Ishikawa (cell line): ENCODE results near the gene SPATA17.

ENCODE experiments used
- CEBPB ChIP-seq: IDR thresholded peaks from 2 replicates; pipeline ENCODE4 v1.6.1; 2012
- CREB1 ChIP-seq: IDR thresholded peaks from 2 replicates; pipeline ENCODE4 v1.6.1; 2012; ENCODE audit warnings: low read depth
- EGR1 ChIP-seq: IDR thresholded peaks from 2 replicates; pipeline ENCODE4 v1.6.1; 2012
- EP300 ChIP-seq: IDR thresholded peaks from 2 replicates; pipeline ENCODE4 v1.6.1; 2012; ENCODE audit warnings: borderline replicate concordance
- FOXM1 ChIP-seq: IDR thresholded peaks from 2 replicates; pipeline ENCODE4 v1.6.1; 2012; ENCODE audit warnings: low read depth, borderline replicate concordance
- NFIC ChIP-seq: IDR thresholded peaks from 2 replicates; pipeline ENCODE4 v1.6.1; 2012
- RAD21 ChIP-seq: IDR thresholded peaks from 2 replicates; pipeline ENCODE4 v1.6.1; 2012; ENCODE audit warnings: low read depth
- TAF1 ChIP-seq: IDR thresholded peaks from 2 replicates; pipeline ENCODE4 v1.6.1; 2012; ENCODE audit warnings: low read depth, mild to moderate bottlenecking
- TCF12 ChIP-seq: IDR thresholded peaks from 2 replicates; pipeline ENCODE4 v1.6.1; 2012; ENCODE audit warnings: low read depth
- TEAD4 ChIP-seq: IDR thresholded peaks from 2 replicates; pipeline ENCODE4 v1.6.1; 2012
- YY1 ChIP-seq: IDR thresholded peaks from 2 replicates; pipeline ENCODE4 v1.6.1; 2012; ENCODE audit warnings: low read depth
- ZBTB7A ChIP-seq: IDR thresholded peaks from 2 replicates; pipeline ENCODE4 v1.6.1; 2012; ENCODE audit warnings: low read depth
- TF ChIP-seq, protein P1 (sequence below): IDR thresholded peaks from 2 replicates; pipeline ENCODE4 v1.6.1; 2012
- TF ChIP-seq, protein P2 (sequence below): IDR thresholded peaks from 2 replicates; pipeline ENCODE4 v1.6.1; 2012
- TF ChIP-seq, protein P3 (sequence below): IDR thresholded peaks from 2 replicates; pipeline ENCODE4 v1.6.1; 2012; ENCODE audit warnings: low read depth, mild to moderate bottlenecking

Gene SPATA17, protein sequence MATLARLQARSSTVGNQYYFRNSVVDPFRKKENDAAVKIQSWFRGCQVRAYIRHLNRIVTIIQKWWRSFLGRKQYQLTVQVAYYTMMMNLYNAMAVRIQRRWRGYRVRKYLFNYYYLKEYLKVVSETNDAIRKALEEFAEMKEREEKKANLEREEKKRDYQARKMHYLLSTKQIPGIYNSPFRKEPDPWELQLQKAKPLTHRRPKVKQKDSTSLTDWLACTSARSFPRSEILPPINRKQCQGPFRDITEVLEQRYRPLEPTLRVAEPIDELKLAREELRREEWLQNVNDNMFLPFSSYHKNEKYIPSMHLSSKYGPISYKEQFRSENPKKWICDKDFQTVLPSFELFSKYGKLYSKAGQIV

DNA sequence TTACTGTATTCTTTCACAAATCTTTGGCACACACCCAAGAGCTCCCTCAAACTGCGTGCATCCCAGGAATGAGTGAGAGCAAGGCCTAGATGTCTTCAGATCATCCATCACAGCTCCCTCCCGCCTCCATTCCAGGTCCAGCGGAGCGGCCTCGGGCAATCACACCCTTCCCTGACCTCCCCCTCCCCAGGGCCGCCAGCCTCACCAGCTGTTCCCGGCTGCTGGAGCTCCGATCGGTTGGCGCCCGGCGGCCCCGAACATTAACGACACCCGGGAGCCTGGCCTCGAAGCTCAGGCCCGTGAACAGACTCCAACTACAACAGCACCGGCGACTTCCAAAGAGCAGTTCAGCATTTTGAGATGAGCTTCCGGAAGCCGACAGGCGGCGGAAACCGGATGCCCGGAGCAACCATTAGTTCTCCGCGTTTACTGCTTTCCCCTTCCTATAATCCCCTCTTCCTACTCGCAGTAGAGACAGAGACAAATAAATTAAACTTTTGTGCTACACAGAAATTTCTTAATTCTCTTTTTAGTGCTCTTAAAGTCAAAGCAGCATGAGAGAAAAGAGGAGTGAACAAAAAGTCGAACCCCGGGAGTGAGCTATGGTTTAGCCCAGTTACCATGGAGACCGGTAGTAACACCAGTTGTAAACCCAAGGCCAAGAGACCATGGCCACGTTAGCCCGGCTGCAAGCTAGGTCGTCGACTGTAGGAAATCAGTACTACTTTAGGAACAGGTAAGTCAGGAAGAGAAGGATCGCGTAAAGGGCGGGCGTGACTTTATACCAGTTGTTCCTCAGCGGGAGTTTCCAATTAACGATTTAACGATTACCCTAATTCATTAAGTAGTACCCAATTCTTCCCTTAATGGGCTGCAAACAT lies at the start of gene SPATA17, which contains the start of gene GPATCH2:
Gene SPATA17, plus strand, starts transcription at position 634 of the 881 bp plus-strand sequence. Its CDS starts 35 bp downstream, at position 669.
Gene GPATCH2, minus strand, starts transcription at position 380 of the 881 bp plus-strand sequence. Its CDS starts 119 bp downstream, at position 261.
- TF ChIP-seq ZBTB7A, result no peak
- TF ChIP-seq TAF1, result peak; percentile 84
- peak; percentile 56 for TF ChIP-seq EP300
- no peak for TF ChIP-seq YY1
- TF ChIP-seq TEAD4, result no peak
- TF ChIP-seq NFIC, result no peak
- TF ChIP-seq, protein P1, sequence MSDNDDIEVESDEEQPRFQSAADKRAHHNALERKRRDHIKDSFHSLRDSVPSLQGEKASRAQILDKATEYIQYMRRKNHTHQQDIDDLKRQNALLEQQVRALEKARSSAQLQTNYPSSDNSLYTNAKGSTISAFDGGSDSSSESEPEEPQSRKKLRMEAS, result peak; percentile 73
- peak; percentile 60; the same call in 1 of the 2 replicates for TF ChIP-seq TCF12

DNA sequence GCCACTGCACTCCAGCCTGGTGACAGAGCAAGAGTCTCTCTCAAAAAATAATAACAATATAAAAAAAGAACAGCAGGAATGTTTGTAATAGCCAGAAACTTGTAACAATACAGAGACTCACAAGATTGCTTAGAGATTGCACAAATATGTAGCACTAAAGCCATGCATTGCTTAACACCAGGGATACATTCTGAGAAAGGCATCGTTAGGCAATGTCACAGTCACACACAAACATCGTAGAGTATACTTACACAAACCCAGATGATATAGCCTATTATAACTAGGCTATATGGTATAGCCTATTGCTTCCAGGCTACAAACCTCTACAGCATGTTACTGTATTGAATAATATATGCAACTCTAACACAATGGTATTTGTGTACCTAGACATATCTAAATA lies 45.6 kb upstream of the SPATA17 start:
- TF ChIP-seq TAF1, result no peak
- TF ChIP-seq FOXM1, result no peak
- no peak for TF ChIP-seq NFIC

DNA sequence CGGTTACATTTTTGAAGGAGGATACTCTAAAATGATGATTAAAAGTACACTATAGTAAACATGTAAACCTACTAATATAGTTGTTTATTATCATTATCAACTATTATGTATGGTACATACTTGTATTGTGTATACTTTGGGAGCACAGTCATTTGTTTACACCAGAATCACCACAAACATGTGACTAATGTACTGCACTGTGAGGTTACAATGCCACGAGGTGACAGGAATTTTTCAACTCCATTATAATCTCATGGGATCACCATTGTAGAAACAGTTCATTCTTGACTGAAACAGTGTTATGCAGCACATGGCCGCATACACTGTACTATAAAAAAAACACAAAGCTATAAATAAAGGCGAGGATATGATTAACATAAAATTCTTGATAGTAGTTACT lies 44.6 kb upstream of the SPATA17 start:
- TF ChIP-seq EP300 (no peak), TEAD4 (no peak), FOXM1 (no peak), TAF1 (no peak), CREB1 (no peak), TCF12 (no peak), ZBTB7A (no peak), EGR1 (no peak), CEBPB (no peak), RAD21 (no peak), YY1 (no peak)
- TF ChIP-seq, protein P2, sequence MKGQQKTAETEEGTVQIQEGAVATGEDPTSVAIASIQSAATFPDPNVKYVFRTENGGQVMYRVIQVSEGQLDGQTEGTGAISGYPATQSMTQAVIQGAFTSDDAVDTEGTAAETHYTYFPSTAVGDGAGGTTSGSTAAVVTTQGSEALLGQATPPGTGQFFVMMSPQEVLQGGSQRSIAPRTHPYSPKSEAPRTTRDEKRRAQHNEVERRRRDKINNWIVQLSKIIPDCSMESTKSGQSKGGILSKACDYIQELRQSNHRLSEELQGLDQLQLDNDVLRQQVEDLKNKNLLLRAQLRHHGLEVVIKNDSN, result no peak
- TF ChIP-seq, protein P1, result no peak

DNA sequence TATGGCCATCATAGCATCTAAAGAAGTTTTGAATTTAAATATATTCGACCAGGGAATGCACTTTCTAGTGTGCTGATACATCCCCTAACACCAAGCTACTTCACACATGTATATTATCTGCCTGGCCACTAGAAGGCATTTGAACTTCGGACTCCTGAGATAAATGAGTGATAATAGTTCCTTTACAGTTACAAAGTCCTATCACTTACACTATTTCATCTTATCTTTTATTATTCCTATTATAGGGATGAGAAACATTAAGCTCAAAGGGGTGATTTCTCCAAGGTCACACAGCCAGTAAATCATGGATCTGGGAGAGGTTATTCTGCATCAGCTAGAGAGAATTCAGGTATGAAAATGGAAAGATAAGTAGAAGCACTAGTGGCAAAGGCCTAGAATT lies 40.5 kb upstream of the SPATA17 start:
- TF ChIP-seq RAD21 (no peak), ZBTB7A (no peak), NFIC (no peak), EGR1 (no peak), FOXM1 (no peak), TEAD4 (no peak), YY1 (no peak)
- TF ChIP-seq, protein P3, sequence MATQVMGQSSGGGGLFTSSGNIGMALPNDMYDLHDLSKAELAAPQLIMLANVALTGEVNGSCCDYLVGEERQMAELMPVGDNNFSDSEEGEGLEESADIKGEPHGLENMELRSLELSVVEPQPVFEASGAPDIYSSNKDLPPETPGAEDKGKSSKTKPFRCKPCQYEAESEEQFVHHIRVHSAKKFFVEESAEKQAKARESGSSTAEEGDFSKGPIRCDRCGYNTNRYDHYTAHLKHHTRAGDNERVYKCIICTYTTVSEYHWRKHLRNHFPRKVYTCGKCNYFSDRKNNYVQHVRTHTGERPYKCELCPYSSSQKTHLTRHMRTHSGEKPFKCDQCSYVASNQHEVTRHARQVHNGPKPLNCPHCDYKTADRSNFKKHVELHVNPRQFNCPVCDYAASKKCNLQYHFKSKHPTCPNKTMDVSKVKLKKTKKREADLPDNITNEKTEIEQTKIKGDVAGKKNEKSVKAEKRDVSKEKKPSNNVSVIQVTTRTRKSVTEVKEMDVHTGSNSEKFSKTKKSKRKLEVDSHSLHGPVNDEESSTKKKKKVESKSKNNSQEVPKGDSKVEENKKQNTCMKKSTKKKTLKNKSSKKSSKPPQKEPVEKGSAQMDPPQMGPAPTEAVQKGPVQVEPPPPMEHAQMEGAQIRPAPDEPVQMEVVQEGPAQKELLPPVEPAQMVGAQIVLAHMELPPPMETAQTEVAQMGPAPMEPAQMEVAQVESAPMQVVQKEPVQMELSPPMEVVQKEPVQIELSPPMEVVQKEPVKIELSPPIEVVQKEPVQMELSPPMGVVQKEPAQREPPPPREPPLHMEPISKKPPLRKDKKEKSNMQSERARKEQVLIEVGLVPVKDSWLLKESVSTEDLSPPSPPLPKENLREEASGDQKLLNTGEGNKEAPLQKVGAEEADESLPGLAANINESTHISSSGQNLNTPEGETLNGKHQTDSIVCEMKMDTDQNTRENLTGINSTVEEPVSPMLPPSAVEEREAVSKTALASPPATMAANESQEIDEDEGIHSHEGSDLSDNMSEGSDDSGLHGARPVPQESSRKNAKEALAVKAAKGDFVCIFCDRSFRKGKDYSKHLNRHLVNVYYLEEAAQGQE, result no peak
- TF ChIP-seq, protein P2, result no peak

DNA sequence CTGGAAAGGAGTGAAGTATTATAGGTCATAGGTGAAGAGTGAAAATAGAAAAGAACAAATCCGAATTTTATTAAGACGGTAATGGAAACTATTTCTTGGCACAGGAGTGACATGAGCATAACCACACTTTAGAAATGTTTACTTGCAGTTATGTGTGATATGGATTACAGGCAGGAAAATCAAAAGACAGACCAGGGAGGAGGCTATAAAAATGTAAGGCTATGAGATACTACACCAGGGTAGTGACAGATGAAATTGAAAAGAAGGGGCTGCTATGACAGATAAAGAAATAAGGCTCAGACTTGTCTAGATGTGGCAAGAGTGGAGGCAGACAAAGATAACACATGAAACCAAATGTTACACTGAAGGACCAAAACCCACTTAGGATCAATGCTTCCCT lies 32.0 kb upstream of the SPATA17 start:
- no peak for TF ChIP-seq TAF1
- no peak for TF ChIP-seq RAD21
- no peak for TF ChIP-seq ZBTB7A
- TF ChIP-seq NFIC, result no peak

DNA sequence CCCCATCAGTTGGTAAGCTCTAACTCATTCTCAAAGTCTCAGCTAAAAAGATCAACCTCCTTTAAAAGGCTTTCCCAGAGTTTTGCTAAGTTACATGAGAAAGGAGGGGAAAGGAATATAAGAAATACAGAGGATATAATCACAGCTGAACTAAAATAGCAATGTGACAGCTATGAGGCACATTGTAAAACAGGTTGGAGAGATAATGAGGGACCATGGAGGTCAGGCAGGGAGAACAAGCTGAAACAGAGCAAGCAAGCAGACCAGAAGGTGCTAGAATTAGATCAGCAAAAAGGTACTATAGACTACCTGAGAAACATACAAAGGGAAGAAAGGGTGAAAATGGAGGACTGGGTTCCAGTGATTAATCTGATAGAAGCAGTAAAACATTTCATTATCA lies 28.8 kb upstream of the SPATA17 start:
- TF ChIP-seq RAD21, result no peak

DNA sequence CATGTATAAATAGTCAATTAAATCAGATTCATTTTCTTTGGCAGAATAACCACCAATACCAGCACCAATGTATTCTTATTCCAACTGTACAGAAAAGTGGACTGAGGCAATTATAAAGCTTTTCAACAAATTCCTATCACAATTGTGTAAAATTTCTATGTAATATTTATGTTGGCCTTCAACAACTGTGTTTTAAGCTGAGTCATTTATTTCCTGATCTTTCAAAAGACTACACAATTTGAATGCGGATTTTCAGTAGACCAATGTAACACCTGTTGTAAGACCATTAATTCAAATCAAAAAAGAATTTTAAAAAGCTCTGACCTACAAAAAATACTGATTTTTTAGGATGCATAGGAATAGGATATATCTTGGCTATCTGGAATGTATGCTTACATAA lies 25.8 kb upstream of the SPATA17 start:
- TF ChIP-seq, protein P3, result no peak
- no peak for TF ChIP-seq TCF12
- TF ChIP-seq ZBTB7A, result no peak
- no peak for TF ChIP-seq EP300
- TF ChIP-seq CREB1, result no peak
- TF ChIP-seq RAD21, result no peak
- TF ChIP-seq CEBPB, result no peak
- TF ChIP-seq EGR1, result no peak
- no peak for TF ChIP-seq FOXM1
- TF ChIP-seq YY1, result no peak
- TF ChIP-seq, protein P2, result no peak
- TF ChIP-seq, protein P1, result no peak
- TF ChIP-seq TAF1, result no peak
- no peak for TF ChIP-seq NFIC
- no peak for TF ChIP-seq TEAD4
